GM18519 (cell line): ENCODE results near the gene NBAS.
A peak's percentile ranks its signal among the peaks of the same experiment; 100 is the strongest.

ENCODE experiments used
- ATAC-seq: cut with Tn5 transposase; IDR thresholded peaks from one replicate; pipeline ENCODE4 v1.9.1; 2021; ENCODE audit warnings: mild to moderate bottlenecking, moderate library complexity; ENCODE audit not compliant: unreplicated experiment, low FRiP score

NBAS gene

GRCh38 chr2:15378148-15378908, 182.8 kb downstream of the NBAS start:
- peak; percentile 77 for ATAC-seq

- no peak for ATAC-seq
These were observed 183.9 kb downstream of the NBAS start for GRCh38 chr2:15377202-15377601.

GRCh38 chr2:15372019-15372418, 189.1 kb downstream of the NBAS start:
- no peak for ATAC-seq

- ATAC-seq, result no peak
These were observed 192.0 kb downstream of the NBAS start for GRCh38 chr2:15369129-15369528.

- ATAC-seq, result no peak
These were observed 193.4 kb downstream of the NBAS start for GRCh38 chr2:15367715-15368114.

- ATAC-seq, result no peak
These were observed 193.9 kb downstream of the NBAS start for GRCh38 chr2:15367205-15367604.

- no peak for ATAC-seq
These were observed 195.7 kb downstream of the NBAS start for GRCh38 chr2:15365411-15365810.

- ATAC-seq, result no peak
These were observed 196.6 kb downstream of the NBAS start for GRCh38 chr2:15364561-15364960.

- ATAC-seq, result no peak
These were observed 197.4 kb downstream of the NBAS start for GRCh38 chr2:15363734-15364133.

GRCh38 chr2:15363142-15363541, 198.0 kb downstream of the NBAS start:
- ATAC-seq, result no peak

GRCh38 chr2:15359716-15360531, 201.2 kb downstream of the NBAS start:
- no peak for ATAC-seq

- ATAC-seq, result no peak
These were observed 203.2 kb downstream of the NBAS start for GRCh38 chr2:15357922-15358321.

GRCh38 chr2:15357186-15357585, 203.9 kb downstream of the NBAS start:
- ATAC-seq, result no peak

GRCh38 chr2:15355386-15355785, 205.7 kb downstream of the NBAS start:
- no peak for ATAC-seq

- ATAC-seq, result no peak
These were observed 206.4 kb downstream of the NBAS start for GRCh38 chr2:15354596-15355366.

GRCh38 chr2:15352363-15352762, 208.8 kb downstream of the NBAS start:
- no peak for ATAC-seq

- ATAC-seq, result no peak
These were observed 212.5 kb downstream of the NBAS start for GRCh38 chr2:15348636-15349035.

GRCh38 chr2:15348045-15348444, 213.1 kb downstream of the NBAS start:
- no peak for ATAC-seq

- ATAC-seq, result no peak
These were observed 214.5 kb downstream of the NBAS start for GRCh38 chr2:15346624-15347023.

GRCh38 chr2:15337996-15338666, 223.0 kb downstream of the NBAS start:
- no peak for ATAC-seq
